ENCODE data around the gene LMNA.
A peak's percentile ranks its signal among the peaks of the same experiment; 100 is the strongest.
"Not testable (repeated sequence)": the region's sequence is repeated elsewhere in the genome, so short reads cannot be mapped to it uniquely, and the experiment has no call there.

The LMNA gene

GRCh38 chr1:156104861-156105832, 9.4 kb upstream of the LMNA start:
- no peak for DNase-seq (ENCODE audit: low read depth)

GRCh38 chr1:156106624-156107488, 7.7 kb upstream of the LMNA start:
- no peak for DNase-seq (ENCODE audit: low read depth)

GRCh38 chr1:156108057-156108456, 6.5 kb upstream of the LMNA start:
- DNase-seq (ENCODE audit: low read depth) = no peak

- no peak for DNase-seq (ENCODE audit: low read depth)
Measured at GRCh38 chr1:156108664-156109241, 5.8 kb upstream of the LMNA start.

DNA sequence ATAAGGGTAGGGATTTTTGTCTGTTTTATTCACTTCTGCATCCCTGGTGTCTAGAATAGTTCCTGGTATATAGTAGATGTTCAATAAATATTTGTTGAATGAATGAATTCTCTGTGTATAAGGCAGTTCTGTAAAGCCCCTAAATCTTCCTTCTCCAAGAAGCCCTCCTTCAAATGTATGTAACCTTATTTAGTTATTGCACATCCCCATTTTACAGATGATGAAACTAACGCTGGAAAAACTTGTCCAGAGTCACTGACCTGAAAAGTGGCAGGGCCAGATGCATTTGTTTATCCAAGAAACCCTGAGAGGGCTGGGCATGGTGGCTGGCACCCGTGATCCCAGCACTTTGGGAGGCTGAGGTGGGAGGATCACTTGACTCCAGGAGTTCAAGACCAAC, 4.3 kb upstream of the LMNA start:
- DNase-seq (ENCODE audit: low read depth) = no peak

DNA sequence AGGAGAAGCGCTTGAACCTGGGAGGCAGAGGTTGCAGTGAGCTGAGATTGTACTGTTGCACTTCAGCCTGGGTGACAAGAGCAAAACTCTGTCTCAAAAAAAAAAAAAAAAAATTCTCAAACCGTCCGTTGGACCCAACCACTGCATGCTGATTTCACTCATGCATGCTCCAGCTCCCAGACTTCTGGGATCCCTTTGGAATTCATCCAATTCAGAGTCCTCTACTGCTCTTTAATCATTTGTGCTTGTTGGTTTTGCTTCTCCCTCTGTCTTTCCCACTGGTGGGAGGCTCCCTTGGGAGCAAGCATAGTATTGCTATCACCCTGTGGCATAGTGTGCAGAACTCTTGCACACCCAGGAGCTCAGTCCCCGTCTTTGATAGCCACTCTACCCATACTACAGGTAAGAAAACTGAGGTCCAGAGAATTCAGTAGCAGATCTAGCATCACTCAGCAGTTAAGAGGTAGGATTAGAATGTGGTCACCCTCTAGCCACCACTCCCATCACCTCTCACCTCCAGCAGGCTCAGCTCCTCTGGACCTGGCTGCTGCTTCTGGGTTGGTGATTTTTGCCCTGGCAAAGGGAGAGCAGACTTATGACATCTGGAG, 3.1 kb upstream of the LMNA start:
- no peak for DNase-seq (ENCODE audit: low read depth)

DNA sequence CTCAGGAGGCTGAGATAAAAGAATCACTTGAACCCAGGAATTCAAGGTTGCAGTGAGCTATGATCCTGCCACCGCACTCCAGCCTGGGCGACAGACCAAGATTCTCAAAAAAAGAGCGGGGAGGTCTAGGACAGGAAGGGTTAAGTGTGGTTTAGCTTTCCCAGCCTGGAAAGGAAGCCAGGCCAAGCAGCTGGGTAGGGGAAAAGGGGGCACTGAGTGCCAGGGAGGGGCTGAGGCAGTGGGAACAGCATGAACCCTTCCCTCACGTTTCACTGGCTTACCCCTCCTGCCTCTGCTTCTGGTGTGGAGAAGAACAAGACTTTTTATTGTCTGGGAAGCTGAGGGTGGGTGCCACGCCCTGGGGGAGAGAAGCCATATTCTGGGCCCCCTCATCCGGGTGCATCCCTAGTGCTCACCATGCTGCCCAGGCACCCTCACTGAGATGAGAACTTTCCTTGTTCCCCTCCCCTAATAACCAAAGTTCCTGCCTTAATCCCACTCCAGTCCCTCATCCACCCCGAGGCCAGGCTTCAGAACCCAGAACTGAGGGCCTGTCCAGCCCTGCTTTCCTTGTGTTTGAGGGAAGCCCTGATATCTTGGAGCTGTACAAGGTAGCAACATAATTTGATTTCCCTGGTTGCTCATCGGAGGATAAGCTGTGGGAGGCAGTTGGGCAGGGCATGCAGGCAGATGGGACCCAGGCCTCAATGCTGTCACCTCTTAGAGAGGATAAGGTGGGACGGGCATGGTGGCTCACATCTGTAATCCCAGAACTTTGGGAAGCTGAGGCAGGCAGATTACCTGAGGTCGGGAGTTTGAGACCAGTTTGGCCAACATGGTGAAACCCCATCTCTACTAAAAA, 2.0 kb upstream of the LMNA start:
- no peak for DNase-seq (ENCODE audit: low read depth)

GRCh38 chr1:156113282-156113950, 1.1 kb upstream of the LMNA start:
- no peak for DNase-seq (ENCODE audit: low read depth)

DNA sequence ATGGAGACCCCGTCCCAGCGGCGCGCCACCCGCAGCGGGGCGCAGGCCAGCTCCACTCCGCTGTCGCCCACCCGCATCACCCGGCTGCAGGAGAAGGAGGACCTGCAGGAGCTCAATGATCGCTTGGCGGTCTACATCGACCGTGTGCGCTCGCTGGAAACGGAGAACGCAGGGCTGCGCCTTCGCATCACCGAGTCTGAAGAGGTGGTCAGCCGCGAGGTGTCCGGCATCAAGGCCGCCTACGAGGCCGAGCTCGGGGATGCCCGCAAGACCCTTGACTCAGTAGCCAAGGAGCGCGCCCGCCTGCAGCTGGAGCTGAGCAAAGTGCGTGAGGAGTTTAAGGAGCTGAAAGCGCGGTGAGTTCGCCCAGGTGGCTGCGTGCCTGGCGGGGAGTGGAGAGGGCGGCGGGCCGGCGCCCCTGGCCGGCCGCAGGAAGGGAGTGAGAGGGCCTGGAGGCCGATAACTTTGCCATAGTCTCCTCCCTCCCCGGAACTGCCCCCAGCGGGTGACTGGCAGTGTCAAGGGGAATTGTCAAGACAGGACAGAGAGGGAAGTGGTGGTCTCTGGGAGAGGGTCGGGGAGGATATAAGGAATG, 505 bp downstream of the LMNA start:
- no peak for DNase-seq (ENCODE audit: low read depth)

DNA sequence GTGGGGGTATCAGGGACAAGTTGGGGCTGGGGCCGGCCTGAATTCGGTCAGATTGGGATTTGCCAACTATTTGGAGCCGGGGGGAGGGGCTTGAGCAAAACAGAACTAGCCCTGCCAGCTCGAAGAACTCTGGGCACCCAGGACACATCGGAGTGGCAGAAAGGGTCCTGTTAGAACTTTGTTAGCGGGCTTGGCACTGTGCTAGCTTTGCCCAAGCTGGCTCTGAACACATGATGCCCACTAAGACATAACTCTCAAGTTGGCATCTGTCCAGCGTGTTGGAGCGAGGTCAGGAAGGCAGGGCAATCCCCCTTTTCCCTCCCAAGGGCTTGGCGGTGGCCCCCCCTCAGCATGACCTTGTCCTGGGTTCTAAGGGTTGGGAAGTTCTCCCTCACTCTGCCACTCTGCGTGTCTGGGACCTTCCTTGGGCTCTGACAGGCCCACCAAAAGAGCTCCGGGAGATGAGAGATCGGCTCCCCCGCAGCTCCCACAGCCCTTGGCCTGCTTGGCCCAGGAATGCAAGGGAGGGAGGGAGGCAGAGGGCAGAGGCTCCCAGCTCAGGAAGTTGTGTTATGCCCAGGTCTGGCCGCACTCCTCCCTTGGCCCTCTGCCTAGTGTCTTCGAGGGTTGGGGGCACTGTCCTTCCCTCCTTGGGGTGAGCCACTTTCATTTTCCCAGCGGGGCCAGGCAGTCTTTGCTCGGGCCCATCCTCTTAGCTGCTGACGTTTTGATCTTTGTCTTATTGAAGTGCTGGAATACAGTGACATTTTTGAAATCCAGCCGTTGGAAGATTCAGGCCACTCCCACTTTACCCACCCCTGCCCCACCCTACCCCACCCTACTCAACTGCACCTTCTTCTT, 1.2 kb downstream of the LMNA start:
- peak; percentile 67 for DNase-seq (ENCODE audit: low read depth)

DNA sequence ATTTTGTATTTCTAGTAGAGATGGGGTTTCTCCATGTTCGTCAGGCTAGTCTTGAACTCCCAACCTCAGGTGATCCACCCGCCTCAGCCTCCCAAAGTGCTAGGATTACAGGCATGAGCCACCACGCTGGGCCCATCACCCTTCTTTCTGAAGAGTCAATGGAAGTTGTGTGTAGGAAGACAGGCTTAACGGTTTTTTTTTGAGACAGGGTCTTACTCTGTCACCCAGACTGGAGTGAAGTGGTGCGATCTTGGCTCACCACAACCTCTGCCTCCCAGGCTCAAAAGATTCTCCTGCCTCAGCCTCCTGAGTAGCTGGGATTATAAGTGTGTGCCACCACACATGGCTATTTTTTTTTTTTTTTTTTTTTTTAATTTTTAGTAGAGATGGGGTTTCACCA, 2.2 kb downstream of the LMNA start:
- DNase-seq (ENCODE audit: low read depth) = not testable (repeated sequence)

DNA sequence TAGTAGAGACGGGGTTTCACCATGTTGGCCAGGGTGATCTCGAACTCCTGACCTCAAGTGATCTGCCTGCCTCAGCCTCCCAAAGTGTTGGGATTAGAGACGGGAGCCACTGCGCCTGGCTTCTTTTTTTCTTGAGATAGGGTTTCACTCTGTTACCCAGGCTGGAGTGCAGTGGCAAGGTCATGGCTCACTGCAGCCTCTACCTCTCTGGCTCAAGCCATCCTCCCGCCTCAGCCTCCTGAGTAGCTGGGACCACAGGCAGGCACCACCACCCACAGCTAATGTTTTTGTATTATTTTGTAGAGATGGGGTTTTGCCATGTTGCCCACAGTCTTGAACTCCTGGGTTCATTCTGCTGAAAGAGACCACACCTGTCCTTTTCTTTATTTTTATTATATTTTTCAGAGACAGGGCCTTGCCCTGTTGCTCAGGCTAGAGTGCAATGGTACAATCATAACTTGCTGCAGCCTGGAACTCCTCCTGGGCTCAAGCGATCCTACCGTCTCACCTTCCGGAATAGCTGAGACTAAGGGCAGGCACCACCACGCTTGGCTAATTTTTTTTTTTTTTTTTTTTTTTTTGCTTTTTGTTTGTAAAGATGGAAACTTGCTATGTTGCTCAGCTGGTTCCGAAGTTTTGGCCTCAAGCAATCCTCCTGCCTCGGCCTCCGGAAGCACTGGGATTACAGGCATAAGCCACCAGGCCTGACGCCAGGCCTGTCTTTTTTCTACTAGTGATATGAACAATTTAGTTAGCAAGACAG, 3.1 kb downstream of the LMNA start:
- DNase-seq (ENCODE audit: low read depth) = no peak

- no peak for DNase-seq (ENCODE audit: low read depth)
Measured at GRCh38 chr1:156118177-156118868, 3.8 kb downstream of the LMNA start.

DNA sequence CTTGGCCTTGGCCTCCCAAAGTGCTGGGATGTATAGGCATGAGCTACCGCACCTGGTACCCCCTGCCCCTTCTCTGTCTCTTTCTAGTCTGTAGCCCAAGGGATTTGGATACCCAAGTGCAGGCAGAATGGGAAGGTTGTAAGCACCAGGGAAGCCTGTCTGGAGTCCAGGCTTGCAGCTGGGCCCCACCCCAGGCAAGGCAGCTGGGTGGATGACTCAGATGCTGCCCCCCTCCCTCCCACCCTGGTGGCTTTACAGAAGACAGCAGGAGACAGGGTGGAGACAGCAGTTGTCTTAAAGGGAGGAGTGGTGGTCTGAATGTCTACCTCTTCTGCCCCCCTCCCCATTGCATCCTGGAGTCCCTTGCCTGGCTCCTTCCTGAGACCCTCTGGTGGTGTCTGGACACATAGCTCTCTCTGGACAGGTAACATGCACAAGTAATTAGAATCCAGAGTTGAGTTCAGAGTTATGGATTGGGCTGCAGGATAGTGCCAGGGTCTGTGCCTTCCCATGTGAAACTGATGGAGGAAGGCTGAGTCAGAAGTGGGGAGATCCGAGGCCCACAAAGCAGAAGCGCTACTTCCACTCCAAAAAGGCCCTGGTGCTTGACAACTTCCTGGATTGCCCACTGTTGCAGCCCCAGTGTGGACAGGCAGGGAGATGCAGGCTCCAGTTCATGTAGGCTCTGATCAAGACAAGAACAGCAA, 5.1 kb downstream of the LMNA start:
- no peak for DNase-seq (ENCODE audit: low read depth)

- DNase-seq (ENCODE audit: low read depth) = no peak
Measured at GRCh38 chr1:156120318-156120717, 5.8 kb downstream of the LMNA start.

DNA sequence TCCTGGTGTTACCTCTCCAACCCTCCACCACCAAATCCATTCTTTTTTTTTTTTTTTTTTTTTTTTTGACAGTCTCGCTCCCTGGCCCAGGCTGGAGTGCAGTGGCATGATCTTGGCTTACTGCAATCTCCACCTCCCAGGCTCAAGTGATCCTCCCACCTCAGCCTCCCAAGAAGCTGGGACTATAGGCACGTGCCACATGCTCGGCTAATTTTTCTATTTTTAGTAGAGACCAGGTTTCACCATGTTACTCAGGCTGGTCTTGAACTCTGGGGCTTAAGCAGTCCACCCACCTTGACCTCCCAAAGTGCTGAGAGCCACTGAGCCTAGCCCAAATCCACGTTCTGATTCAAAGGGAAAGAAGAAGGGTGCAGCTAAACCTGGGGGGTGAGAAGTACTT, 6.5 kb downstream of the LMNA start:
- not testable (repeated sequence) for DNase-seq (ENCODE audit: low read depth)

DNA sequence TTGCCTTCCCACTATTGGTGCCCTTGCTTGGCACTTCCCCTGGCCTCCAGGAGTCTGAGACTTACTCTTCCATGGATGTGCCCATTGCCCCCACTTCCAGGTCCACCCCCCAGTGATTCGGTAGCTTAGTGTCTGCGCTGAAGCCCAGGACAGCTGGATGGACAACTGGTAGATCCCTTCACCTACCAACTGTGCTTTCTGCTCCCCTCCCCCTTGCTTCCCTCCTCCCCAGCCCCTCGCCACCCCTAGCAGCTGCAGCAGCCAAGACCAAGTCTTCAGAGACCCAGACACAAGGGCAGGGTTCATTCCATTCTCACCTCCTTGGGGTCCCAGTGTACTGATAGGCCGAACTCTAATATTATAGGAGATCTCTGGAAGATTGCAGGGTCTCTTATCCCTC, 6.9 kb downstream of the LMNA start:
- no peak for DNase-seq (ENCODE audit: low read depth)

Data from HS-27A (cell line).